GM19099 (cell line): Measurements from ENCODE around the gene SLC18A3.

Experiments
- POLR2A ChIP-seq: IDR thresholded peaks from 3 replicates; pipeline ENCODE4 v1.6.1; 2011; ENCODE audit warnings: low read depth; ENCODE audit not compliant: insufficient read length; ENCODE audit errors: extremely low read depth

SLC18A3 gene

DNA sequence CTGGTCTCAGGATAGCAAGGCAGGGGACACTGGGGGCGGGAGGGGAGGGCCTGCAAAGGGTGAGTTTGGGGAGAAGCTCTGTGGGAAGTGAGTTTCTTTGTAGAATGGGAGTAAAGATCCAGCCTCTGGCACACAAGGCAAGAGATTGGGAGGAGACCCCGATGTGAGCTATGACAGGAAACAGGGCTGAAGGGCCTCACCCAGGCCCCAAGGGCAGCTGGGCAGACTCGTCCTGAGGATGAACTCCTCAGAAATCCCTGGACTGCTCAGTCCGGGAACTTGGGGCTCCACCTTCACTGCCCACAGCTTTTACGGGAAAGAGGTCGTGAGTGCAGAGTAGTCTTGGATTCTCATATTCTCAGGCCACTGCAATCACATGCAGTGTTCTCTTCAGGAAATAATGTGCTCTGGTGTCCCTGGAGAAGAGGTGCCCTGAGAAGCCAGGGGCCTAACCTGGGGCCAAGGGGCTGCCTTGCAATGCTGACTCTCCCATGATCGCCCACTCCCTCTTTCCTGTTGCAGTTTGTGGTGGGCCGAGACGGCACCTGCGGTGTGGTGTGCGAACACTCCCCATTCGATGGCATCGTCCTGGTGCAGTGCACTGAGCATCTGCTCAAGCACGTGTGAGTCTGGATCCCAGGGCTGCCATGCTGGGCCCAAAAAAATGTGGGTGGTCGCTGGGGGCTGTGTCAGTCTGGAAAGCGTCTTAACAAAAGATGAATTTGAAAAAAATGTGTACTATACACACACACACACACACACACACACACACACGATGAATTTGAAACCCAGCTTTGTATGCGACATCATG is 38.1 kb downstream of the SLC18A3 start:
- TF ChIP-seq POLR2A: no peak

DNA sequence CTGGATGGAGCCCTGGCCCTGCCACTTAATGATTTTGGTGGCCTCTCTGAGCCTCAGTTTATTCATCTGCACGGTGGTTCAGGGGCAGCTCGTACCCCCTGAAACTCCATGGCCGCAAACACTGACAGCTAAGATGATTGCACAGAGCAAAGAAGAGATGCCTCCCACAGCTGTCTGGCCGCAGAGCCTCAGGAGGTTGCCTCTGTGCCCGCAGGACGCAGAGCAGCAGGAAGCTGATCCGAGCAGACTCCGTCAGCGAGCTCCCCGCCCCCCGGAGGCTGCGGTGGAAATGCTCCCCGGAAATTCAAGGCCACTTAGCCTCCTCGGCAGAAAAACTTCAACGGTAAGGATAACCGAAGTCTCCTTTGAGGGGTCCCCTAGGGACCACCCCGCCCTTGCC is 39.2 kb downstream of the SLC18A3 start:
- TF ChIP-seq POLR2A: no peak

DNA sequence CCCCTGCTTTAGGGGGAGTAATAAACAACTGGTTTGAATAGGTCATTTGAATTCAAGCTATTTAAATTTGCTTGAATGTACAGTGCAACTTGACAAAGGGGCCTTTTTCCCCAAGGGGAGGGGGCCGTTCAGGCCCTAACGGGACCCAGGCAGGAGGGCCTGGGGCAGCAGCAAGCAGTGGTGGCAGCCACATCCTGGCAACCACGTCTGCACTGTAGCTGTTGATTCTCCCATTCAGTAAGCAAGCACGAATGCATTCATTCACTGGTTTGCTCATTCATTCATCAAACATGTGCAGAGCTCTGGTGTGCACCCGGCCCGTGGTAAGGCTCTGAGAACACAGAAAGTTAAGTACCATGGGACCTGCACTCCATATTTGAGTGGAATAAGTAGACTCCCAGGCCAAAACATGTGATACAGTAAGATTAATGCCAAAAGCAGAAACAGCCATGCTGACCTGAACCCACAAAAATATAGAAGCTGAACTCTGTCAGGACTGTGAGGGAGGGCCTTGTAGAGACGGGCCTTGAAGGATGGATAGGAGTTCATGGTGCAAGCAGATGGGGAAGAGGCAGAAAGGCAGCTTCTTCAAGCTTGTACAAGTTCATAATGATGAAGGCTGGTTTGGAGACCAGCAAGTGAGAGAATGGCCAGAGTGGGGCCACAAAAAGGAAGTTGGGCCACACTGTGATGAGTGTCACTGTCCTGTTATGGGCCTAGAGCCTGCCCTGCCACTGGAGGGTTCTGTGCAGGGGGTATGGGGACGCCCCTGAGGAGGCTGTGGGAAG is 40.0 kb downstream of the SLC18A3 start:
- TF ChIP-seq POLR2A: no peak

DNA sequence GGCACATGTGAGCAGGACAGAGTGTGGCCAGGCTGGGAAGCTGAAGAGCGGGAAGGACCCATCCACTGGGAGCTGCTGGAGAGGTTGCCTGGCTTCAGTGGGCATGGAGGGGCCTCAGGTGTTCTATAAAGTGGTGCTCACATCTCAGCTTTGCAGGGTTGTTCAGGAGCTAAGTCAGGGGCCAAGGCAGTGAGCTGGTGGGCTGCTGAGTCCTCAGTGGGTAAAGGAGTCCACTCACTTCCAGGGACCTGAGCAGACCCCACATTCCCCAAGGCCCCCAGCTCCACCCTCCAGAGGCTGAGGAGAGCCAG is 40.6 kb downstream of the SLC18A3 start:
- no peak for TF ChIP-seq POLR2A

DNA sequence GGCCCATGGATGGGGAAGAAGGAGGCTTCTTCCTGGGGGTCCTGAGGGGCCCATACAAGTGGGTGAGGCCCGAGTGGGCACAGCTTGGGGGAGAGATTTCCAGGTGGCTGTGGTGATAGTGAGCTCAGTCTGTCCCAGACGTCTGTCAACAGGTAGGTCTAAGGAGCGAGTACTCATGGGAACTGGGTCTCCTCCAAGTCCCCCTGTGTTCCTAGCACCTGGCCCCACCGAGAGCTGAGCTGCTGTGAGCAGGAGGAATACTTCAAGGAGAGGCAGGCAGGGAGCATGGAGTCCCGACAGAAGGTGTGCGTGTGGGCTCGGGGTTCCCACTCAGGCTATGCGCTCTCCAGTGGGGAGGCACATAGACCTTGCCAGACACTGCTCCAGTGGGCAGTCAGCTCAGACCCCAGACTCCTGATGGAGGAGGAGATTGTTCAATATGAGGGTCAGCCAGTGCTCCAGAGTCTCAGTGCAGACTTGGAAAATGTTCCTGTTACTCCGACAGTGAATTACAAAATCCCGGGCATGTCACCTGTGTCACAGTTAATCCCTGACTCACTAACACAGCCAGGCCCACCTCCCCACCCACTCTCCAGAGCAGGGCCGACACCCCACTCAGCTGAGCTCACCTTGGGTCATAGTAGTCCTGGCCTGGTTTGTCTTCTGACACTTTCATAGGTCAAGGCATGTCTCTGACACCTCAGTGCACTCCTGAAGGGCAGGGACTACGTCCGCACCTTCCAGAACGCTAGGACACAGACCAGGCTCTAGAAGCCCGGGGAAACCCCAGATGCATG is 41.1 kb downstream of the SLC18A3 start:
- no peak for TF ChIP-seq POLR2A

DNA sequence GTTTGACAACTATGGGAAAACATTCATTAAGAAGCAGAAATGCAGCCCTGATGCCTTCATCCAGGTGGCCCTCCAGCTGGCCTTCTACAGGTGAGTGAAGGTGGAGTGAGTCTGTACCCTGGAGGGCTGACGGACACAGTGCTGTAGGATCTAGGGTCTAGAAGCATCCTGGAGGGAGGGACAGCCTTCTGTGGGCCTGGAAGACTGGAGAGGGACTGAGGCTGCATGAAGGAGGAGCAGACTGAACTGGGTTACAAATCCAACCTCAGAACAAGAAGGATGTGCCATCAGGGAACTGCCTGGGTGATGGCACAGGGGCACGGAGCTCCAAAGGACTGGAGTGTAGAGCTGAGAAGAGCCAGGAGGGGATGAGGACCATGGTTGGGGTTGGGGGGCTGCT is 41.8 kb downstream of the SLC18A3 start:
- no peak for TF ChIP-seq POLR2A

DNA sequence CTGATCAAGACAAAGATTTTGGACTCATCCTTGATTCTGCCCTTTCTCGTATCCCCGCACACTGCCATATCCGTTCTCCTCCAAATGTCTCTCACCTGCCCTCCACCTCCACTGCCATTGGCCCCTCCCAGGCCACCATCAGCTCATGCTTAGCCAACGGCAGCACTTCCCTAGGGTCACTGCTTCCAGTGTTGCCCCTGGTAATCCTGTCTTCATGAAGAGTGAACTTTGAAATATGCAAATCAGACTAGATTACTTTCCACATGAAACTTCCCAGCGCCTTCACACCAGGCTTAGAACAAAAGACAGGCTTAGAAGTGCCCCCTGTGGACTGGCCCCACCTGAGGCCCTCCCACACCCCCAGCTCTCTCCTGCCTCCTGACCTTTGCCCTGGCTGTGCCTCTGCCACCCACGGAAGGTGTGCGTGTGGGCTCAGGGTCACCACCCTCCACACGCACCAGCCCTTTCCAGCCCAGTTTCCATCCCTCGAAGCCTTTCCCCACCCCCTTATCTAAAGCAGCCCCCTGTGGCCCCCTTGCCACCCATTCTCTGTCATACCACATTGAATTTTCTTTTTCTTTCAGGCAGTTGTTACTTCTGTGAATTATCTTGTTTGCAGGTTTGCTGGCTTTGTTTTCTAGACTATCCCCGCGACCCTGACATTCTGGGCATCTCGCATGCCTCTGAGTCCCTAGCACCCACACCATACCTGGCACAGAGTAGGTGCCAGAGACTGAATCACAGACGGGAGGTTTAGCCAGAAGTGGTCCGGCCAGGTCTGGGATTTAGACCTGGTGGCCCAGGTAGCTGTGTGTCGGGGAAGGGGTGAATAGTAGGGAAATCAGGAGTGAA is 42.5 kb downstream of the SLC18A3 start:
- no peak for TF ChIP-seq POLR2A

DNA sequence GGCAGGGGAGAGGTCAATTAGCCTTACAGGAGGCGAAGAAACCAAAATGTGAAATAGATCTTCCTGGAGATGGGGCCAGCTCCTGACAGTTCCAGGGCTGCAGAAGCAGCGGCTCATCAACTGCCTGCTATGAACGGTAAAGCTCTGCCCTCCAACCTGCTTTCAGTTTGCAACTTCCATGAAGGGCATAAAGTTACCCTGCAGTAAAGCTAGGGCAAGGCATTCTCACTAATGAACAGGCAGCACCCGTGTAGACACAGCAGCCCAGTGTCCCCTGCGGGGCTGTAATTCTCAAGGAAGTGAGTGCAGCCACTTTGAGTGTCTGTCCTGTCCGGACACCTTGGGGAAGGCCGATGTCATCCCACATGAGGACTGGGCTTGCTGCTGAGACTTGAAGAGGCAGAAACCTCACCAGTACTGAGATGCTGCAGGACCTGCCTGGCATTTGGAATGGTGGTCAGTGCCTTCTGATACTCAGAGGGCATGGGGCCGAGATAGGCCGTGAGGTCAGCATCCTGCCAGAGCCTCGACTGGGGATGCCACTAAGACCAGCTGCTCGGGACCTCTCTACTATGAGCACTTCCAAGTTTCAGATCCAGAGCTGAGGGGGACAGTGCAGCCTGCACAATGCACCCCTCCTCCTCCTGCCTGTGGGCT is 43.3 kb downstream of the SLC18A3 start:
- no peak for TF ChIP-seq POLR2A

DNA sequence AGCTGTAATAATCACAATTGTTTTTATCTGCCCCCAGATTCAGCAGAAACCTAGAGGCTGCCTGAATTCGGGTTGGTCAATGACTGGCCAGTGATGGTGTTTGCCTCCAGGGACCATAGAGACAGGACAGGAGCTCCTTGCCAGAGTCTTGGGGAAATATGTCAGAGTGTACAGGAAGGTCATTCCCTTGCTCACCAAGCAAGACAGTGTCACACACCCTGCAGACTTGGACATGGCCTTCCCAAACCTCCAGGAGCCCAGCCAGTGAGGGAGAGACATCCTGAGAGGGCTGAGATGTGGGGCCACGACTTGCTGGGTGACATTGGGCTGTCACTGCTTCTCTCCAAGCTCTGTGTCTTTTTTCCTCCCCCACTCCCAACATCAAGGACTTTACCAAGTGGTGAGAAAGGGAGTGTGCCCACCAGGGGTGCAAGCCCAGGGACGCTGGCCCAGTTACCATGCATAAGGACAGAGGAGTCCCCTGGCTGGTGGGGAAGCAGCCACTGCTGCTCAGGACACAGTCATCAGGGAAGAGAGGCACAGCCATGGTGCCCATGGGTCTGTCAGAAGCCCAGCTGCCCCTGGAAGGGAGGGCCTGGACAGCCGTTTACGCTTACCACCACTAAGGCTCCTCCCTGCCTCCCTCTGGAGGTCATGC is 44.1 kb downstream of the SLC18A3 start:
- TF ChIP-seq POLR2A: no peak

DNA sequence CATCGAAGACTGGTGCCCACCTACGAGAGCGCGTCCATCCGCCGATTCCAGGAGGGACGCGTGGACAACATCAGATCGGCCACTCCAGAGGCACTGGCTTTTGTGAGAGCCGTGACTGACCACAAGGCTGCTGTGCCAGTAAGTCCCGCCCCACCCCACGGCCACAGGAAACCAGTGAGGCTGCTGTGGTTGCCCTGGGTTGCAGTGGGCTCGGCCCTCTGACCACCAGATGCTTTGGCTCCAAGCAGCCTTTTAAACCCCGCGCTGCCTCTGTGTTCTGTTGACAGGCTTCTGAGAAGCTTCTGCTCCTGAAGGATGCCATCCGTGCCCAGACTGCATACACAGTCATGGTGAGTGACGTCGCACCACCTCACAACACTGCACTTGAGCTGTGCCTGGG is 45.0 kb downstream of the SLC18A3 start:
- TF ChIP-seq POLR2A: no peak

DNA sequence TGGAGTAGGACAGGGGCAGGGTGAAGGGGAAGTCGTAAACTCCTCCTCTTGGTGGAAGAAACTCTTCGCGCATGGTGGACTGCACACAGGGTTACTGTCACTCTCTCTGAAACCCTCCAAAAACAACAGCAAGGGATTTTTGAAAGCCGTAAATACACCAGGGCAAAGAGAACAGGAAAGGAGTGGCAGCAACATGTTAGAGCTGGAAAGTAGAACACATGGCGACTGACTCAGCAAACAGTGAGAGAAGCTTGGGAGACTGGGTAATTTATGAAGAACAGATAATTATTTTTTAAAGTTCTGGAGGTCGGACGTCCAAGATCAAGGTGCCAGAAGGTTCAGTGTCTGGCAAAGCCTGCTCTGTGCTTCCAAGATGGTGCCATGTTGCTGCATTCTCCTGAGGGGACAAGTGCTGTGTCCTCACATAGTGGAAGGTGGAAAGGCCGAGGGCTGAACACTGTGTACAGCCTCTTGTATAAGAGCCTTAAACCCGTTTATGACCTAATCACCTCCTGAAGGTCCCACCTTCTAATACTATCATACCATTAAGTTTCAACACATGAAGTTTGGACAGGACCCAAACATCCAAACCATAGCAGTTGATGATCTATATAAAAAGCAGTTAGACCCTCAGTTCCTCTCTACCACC is 46.9 kb downstream of the SLC18A3 start:
- no peak for TF ChIP-seq POLR2A

DNA sequence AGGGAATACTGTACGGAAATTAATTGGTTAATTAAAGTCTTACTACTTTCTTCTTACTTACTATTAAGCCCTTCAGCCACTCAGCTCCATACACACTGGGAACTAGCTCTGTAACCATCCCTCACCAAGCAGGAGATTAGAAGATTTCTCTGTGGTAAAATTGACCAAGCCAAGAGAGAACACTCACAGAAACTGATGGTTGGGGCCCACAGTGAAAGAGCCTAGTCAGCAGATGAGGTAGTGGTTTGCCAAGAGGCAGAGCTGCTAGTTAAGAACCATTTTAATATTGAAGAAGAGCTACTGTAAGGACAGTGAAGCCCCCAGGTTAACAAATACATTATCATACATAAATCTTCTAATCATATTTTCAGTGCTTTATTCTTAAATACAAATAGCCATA is 47.5 kb downstream of the SLC18A3 start:
- TF ChIP-seq POLR2A: no peak

DNA sequence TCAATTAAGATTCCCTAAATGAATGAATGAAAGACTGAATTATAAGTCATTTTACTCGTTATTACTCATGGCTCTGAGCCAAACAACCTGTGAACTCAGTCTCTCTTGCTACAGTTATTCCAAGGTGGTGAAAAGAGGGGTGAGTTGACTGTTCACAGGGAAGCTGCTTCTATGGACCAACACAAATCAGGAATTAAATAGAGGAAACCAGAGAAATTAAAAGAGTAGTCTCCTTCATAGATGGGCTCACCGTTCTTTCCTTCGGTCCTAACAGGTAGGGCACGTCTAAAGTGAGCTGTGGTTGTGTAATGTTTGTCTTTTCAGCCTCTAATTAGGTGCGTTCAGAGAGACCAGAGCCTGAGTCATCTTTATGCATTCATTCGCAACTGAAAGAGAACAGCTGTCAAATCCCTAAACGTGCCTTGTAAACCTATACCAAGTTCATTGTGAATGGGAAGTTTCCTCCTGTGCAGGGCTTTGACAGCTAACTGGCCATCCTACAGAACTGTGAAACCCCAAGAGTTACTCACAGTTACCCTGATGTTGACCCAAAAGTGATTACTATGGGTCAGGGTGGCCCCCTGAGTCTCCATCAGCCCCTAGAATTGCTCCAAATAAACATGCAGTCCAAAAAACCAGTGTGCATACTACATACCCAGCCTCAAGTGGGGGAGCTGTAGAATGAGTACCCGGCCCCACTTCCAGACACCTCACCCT is 51.2 kb downstream of the SLC18A3 start:
- no peak for TF ChIP-seq POLR2A
